GM19372 (cell line): ENCODE measurements around the gene SELENOO.

Source experiments
- ATAC-seq: cut with Tn5 transposase; IDR thresholded peaks from one replicate; pipeline ENCODE4 v1.9.1; 2021; ENCODE audit warnings: mild to moderate bottlenecking, low read depth, moderate library complexity; ENCODE audit not compliant: unreplicated experiment

Gene SELENOO

DNA sequence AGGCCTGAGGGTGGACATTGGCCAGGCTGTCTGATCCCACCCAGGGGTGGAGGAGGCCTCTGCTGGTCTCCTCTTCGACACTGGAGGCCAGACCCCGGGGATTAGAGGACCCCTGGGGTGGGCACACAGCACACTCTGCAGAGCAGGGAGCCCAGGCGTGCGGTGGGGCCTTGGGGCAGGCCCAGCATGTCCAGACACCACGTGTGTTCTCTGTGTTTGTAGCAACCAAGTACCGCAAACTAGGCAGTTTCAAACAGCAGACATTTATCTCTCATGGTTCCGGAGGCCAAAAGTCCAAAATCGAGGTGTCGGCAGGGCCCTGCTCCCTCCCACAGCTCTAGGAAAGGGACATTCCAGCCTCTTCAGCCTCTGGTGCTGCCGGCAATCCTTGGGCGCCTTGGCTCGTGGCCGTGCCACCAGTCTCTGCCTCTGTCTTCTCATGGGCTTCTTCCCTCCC lies 28.8 kb upstream of the SELENOO start:
- no peak for ATAC-seq

DNA sequence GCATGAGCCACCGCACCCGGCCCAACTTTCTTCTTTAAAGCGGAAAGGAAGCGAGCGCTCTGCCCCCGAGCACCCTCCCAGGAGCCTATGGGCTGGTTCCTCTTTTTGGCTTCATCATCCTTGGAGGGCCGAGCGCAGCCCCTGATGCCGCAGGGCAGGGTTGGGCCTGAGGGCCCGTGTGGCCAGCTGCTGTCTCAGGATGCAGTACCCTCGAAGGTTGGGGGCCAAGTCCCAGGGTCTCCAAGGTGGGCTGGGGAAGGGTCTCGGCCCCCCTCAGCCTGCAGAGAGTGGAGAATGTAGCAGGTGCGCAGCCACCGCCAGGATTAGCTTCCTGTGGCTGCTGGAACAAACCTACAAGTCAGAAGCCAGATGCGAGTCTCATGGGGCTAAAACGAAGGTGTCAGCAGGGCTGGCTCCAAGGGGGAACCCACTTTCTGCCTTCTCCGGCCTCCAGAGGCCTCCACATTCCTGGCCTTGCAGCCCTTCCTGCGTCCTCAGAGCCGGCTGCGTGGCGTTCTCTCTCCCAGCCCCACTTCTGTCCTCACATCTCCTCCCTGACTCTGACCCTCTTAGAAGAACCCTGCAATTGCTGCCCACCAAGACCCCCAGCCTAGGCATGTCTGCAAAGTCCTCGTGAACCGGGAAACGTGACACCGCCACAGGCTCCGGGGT lies 27.4 kb upstream of the SELENOO start:
- ATAC-seq, result no peak

DNA sequence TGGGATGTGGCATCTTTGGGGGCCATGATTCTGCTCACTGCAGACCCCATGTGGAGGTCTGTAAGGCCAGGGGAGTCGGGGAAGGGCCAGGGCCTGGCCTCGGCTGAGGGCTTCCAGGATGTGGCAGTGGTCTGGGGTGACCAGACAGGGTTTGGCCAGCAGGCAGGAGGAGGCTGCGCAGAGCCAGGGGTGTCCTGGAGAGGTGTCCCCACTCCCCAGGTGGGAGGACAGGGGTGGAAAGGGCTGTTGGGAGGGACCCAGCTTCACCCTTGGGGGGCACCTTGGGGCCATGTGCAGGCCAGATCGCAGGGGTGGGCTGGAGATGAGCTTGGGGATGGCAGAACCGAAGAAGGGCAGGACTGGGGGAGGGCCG lies 26.8 kb upstream of the SELENOO start:
- no peak for ATAC-seq

DNA sequence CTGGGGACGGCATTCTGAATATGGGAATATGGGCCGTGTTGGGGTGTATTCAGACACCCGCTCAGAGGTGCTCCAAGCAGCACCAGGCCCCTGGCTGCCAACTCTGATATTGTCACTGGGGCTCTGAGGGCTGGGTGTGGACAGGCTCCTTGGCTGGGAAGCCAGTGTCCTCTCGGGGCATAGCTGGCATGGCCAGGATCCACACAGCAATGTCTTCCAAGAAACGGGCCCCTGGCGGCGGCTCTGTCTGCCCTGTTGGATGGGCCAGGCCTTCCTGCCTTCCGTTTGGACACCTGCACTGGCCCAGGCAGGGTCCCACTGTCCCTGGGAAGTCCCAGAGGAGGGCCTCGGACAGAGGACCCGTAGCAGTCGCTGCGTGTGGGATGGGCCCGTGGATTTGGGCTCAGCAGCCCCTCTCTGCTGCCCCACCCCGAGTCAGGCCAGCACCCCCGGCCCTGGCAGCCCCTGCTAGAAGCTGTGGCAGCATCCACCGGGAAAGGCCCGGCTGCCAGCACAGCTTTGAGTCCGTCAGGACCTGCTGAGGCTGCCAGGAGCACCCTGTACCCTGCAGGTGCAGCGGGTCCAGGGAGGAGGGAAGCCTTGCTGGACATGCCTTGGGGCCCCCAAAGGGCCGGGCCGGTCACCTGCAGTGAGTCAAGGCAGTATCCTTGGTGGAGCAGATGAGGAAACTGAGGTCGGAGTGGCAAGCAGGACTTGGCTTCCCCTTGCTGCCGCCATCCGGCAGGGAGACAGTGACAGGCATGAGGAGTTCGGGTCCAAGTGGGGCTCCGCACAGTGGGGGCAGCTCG lies 26.2 kb upstream of the SELENOO start:
- ATAC-seq, result no peak

DNA sequence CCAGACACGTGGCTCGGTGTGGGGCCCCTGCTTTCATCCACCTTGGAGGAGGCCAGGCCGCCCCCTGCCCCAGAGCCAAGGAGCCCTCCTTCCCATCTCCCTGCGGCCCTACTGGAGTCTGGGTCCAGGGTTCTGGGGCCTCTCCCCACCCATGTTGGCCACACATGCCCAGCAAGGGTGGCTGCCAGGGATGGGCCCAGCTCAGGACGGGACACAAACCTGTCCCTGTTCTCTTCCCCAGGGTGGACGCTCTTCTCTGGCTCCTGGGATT lies 25.7 kb upstream of the SELENOO start:
- ATAC-seq, result no peak

DNA sequence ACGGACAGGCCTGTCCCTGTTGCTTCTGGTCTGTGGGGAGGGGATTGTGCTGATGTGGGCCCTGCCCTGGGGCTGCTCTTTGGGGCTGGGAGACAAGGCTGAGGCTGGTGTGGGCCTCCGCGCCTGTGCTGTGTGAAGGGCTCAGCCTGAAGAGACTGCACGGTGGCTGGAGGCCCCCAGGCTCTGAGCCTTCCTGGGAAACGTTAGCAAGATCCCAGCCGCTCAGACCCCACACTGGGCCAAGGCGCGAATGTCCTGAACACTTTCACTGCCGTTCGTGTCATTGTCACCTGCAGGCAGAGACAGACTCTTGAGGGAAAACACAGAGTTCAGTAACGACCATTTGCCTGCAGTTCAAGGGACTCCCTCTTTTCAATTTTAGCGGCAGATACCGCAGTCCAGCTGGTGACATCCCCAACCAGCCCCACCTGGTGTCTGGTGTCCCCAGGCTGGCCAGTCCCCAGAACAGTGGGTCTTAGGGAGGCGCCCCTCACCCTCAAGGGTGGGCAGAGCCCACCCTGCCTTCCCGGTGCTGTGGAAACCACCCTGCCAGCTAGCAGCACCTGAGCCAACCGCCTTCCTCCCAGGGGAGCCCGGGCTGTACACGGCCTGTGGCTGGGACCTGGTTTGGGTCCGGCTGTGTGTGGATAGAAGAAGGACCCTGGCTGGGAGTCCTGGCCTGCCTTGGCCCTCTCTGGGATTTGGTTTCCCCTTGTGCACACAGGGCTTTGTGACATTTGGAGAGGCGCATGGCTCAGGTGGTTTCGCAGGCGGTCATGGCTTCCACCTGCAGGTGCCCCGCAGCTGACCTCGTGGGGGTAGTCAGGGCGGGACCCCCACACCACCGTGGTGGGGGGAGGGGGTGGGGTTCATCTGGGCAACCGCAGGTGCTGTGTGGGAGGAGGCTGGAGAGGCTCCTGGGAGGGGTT lies 24.6 kb upstream of the SELENOO start:
- no peak for ATAC-seq

DNA sequence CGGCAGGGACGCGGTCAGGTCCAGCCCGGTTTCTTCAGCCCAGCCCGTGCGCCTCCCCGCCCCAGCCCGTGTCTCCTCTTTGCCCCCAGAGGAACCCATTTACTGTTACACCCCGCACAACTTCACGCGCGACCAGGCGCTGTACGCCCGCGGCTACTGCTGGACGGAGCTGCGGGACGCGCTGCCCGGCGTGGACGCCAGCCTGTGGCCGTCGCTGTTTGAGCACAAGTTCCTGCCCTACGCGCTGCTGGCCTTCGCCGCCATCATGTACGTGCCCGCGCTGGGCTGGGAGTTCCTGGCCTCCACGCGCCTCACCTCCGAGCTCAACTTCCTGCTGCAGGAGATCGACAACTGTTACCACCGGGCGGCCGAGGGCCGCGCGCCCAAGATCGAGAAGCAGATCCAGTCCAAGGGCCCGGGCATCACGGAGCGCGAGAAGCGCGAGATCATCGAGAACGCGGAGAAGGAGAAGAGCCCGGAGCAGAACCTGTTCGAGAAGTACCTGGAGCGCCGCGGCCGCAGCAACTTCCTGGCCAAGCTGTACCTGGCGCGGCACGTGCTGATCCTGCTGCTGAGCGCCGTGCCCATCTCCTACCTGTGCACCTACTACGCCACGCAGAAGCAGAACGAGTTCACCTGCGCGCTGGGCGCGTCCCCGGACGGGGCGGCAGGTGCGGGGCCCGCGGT lies 23.8 kb upstream of the SELENOO start:
- no peak for ATAC-seq

DNA sequence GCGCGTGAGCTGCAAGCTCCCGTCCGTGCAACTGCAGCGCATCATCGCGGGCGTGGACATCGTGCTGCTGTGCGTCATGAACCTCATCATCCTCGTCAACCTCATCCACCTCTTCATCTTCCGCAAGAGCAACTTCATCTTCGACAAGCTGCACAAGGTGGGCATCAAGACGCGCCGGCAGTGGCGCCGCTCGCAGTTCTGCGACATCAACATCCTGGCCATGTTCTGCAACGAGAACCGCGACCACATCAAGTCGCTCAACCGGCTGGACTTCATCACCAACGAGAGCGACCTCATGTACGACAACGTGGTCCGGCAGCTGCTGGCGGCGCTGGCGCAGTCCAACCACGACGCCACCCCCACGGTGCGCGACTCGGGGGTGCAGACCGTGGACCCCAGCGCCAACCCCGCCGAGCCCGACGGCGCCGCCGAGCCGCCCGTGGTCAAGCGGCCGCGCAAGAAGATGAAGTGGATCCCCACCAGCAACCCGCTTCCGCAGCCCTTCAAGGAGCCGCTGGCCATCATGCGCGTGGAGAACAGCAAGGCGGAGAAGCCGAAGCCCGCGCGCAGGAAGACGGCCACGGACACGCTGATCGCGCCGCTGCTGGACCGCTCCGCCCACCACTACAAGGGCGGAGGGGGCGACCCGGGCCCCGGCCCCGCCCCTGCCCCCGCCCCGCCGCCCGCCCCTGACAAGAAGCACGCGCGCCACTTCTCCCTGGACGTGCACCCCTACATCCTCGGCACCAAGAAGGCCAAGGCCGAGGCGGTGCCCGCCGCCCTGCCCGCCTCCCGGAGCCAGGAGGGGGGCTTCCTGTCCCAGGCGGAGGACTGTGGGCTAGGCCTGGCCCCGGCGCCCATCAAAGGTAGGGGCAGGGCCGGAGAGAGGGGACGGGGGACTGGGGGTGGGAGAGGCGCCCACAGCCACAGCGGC lies 23.0 kb upstream of the SELENOO start:
- ATAC-seq, result no peak

DNA sequence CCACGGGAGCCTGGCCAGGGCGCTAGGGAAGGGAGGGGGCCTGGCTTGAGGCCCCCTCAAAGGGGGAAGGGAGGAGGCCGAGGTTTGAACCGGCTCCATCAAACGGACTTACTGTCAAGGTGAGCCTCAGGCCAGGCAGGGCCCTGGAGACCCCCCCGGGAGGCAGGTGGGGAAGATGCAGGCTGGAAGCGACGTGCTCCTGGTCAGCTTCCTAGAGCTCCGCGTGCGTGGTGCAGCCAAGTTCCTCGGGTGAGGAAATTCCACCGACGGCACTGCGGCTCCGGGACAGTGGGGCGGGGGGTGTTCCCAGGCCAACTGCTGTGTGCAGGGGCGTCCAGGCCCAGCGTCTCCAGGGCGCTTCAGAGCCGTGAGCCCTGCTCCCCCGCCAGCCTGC lies 22.3 kb upstream of the SELENOO start:
- ATAC-seq, result no peak

DNA sequence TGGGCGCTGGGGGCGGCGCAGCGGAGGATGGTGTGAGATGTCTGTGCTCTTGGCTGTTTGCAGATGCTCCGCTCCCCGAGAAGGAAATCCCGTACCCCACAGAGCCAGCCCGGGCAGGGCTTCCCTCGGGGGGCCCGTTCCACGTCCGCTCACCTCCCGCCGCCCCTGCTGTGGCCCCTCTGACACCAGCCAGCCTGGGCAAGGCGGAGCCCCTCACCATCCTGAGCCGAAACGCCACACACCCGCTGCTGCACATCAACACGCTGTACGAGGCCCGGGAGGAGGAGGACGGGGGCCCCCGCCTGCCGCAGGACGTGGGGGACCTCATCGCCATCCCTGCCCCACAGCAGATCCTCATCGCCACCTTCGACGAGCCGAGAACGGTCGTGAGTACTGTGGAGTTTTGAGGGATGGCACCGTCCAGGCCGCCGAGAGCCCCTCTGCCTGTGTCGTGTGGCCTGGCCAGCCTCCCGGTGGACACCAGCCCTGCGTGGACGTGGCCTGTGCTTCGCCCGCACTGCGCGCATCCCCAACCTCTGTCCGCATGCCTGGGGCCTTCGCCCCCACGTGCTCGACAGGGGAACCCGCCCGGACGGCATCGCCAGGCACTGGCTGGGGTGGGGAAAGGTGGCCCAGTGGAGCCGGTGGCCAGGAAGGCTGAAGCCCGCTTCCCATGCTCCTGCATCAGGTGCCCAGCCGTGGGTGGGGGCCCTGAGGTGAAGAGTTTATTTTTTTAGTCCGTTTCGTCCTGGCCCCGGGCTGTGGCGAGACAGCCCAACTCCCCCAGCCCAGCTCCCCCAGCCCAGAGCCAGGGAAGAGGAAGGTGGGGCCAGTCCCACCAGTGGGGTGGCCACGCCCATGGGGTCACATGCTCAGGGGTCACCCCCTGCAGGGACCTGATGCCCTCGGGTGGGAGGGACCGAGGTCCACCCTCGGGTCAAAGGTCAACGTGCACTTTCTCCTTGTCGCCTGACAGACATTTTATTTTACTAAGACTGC lies 21.6 kb upstream of the SELENOO start:
- no peak for ATAC-seq

DNA sequence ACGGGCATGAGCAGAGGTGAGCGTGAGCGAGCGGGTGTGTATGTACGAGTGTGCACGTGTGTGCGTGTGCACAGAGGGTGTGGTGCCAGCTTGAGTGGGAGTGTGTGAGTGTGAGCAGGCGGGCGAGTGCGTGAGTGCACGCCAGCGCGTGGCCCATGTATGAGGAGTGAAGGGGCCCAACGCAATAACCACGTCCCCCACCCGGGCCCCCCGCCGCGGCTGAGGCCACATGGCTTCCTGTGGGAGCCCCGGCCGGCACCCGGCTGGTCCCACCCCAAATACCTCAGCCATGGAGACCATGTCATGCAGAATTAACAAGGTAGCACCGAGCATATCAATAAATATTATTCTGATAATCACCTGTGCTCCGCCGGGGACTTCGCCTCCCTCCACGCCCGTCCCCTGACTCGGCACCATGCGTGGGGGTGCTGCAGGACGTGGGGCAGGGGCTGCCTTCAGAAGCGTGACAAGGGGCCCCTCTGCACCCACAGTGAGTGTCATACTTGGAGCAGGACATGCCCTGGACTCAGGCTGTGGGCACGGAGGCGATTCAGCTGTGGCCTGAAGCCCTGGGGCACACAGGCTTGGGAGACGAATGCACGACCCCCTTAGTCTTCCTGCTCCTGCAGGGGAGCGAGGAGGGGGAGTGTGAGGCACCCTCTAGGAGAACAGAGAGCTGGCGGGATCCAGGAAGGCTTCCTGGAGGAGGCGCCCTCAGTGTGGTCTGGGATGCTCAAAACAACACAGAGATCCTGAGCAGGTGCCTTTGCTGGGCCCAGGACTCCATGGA lies 20.7 kb upstream of the SELENOO start:
- ATAC-seq, result no peak

DNA sequence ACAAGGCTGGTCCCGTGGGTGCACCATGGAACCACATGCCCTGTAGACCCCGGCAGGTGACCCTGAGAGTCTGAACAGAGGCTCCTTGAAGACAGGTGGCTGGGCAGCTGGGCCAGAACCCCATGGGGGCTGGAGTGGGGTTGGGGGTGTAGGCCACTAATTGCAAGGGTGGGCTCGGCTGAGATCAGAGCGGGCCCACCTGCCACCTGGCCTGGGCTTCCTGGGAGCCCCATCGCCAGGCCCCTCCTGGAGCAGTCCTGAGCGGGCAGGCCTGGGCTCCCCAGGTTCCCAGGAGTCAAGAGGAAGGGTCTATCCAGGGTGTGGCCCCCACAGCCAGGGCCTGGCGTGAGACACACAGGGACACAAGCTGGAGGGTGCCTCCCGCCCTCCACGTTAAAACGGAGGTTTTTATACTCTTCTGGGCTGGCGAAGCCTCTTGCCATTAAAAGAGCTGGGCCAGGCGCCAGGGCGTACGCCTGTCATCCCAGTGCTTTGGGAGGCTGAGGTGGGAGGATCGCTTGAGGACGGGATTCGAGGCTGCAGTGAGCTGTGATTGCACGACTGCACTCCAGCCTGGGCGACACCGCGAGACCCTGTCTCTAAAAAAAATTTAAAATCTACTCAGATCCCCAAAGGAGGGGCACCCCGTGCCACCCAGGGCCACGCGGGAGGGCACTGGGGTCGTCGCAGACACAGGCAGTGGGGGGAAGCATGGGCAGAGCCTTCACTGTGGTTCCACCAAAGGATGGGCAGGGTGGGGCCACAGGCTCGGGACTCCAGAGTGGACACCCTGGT lies 19.9 kb upstream of the SELENOO start:
- ATAC-seq, result no peak

DNA sequence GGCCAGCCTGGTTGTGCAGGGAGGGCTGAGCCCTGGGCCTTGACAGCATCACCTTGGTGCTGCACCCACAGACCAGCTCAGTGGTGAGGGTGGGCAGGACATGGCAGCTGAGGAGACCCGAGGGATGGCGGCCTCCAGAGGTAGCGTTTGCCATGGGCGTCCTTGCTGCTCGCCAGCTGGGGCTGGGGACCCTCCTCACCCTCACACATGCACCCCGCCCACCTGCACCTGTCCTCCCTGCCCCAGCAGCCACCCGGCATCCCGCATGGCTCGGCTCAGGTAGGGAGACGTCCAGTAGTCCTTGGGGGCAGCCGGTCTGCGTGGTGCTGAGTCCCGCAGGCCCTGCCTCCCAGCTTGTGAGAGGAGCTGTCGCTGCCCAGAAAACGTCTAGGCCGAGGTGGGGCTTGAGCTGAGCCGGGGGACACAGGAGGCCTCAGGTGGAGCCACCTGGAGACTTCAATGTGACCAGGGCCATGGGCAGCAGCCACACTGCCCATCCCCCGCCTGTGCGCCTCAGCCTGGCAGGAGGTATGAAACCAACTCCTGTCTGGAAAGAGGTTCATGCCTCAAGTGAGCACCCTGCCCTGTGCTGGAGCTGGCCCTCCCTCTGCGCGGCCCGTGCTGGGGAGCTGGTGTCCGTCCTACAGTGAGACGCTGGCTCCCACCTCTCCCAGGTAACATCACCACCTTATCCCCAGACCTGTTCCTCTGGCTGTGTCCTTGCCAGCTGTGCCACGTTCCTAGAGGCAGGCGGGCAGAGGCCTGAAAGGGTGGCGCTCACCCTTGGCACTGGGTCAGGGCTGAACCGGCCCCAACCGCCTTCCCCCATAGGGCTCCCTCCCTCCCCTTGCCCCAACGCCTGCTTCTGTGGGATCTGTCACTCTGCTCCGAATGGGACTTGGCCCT lies 18.4 kb upstream of the SELENOO start:
- no peak for ATAC-seq

DNA sequence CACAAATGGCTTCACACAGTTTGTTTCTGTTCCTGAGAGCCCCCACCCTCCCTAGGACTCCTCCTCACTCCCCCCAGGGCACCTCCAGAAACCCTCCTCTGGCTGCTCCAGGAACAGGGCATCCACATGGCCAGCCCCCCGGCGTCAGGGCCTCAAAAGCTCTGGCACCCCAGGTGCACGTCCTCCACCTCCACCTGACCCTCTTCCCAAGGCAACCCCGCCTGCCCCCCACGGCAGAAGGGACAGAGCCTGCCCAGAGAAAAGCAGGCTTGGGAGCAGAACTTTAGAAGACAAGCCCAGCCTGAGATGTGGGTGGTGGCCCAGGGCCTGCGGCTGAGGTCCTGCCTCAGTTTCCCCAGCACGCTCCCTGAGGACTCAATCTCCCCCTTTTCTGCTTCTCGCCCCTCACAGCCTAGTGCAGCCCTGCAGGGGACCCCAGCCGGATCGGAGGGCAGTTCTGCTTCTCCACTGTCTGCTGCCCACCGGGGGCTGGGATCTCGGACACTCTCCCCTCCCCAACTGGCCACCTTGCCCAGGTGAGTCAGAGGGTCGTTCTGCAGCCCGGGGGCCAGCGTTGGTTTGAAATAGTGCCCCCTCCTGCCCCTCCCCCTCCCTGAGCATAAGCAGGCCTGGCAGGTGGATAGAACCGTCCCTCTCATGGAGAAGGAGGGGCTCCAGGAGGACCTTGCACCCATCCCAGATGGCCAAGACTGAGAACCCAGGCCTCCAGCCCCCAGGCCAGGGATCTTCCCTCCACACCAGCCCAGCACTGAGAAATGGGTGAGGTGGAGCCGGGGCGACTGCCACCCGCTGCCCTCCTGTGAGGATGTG lies 17.5 kb upstream of the SELENOO start:
- no peak for ATAC-seq
